ENCODE results near the gene CNBD2.

GRCh38 chr20:35992713-35993335 lies 24.4 kb downstream of the CNBD2 start:
- no peak for TF ChIP-seq SIN3A (IDR thresholded peaks at IDR 0.05; ENCODE audit: low read depth, low read length)
- no peak for TF ChIP-seq TAF1 (IDR thresholded peaks at IDR 0.05; ENCODE audit: borderline replicate concordance, low read depth, low read length)
- no peak for TF ChIP-seq ZSCAN29 (IDR thresholded peaks at IDR 0.05)
- no peak for TF ChIP-seq POLR2A (IDR thresholded peaks at IDR 0.05; ENCODE audit: low read depth, low read length)
- TF ChIP-seq CTCF (IDR thresholded peaks at IDR 0.05 in 2 of 3, conservative IDR thresholded peaks at IDR 0.05 in 1 of 3; ENCODE audit: control insufficient read depth in 2 of 3, extremely low read depth in 1 of 3, insufficient read depth in 1 of 3, low read depth in 3 of 3, low read length in 3 of 3) = peak; percentile 81 to 87 (median 83)
- TF ChIP-seq GABPA (IDR thresholded peaks at IDR 0.05; ENCODE audit: low read depth) = no peak
- TF ChIP-seq, protein P1, sequence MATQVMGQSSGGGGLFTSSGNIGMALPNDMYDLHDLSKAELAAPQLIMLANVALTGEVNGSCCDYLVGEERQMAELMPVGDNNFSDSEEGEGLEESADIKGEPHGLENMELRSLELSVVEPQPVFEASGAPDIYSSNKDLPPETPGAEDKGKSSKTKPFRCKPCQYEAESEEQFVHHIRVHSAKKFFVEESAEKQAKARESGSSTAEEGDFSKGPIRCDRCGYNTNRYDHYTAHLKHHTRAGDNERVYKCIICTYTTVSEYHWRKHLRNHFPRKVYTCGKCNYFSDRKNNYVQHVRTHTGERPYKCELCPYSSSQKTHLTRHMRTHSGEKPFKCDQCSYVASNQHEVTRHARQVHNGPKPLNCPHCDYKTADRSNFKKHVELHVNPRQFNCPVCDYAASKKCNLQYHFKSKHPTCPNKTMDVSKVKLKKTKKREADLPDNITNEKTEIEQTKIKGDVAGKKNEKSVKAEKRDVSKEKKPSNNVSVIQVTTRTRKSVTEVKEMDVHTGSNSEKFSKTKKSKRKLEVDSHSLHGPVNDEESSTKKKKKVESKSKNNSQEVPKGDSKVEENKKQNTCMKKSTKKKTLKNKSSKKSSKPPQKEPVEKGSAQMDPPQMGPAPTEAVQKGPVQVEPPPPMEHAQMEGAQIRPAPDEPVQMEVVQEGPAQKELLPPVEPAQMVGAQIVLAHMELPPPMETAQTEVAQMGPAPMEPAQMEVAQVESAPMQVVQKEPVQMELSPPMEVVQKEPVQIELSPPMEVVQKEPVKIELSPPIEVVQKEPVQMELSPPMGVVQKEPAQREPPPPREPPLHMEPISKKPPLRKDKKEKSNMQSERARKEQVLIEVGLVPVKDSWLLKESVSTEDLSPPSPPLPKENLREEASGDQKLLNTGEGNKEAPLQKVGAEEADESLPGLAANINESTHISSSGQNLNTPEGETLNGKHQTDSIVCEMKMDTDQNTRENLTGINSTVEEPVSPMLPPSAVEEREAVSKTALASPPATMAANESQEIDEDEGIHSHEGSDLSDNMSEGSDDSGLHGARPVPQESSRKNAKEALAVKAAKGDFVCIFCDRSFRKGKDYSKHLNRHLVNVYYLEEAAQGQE (IDR thresholded peaks at IDR 0.05; ENCODE audit: low read depth, low read length) = no peak

Data from GM12878 (cell line).